HG03095 (cell line): ENCODE measurements around the gene SEC16B.
"Not testable (repeated sequence)": the region's sequence is repeated elsewhere in the genome, so short reads cannot be mapped to it uniquely, and the experiment has no call there.

Source experiments
- ATAC-seq: cut with Tn5 transposase; IDR thresholded peaks from one replicate; pipeline ENCODE4 v1.9.1; 2021; ENCODE audit warnings: moderate library complexity; ENCODE audit not compliant: unreplicated experiment

Gene SEC16B

GRCh38 chr1:177969825-177970371 lies at the start of gene SEC16B:
TSS of gene SEC16B (minus strand) at chr1:177970058. CDS start at chr1:177967981, 2,077 bp downstream.
- no peak for ATAC-seq

GRCh38 chr1:178019622-178020021 lies 49.8 kb upstream of the SEC16B start:
- no peak for ATAC-seq

- no peak for ATAC-seq
These were observed 49.4 kb upstream of the SEC16B start for GRCh38 chr1:178019208-178019607.

GRCh38 chr1:178017517-178017916 lies 47.7 kb upstream of the SEC16B start:
- no peak for ATAC-seq

GRCh38 chr1:178011864-178012503 lies 42.1 kb upstream of the SEC16B start:
- no peak for ATAC-seq

GRCh38 chr1:178011465-178011828 lies 41.6 kb upstream of the SEC16B start:
- ATAC-seq: no peak

GRCh38 chr1:178010674-178011464 lies 41.0 kb upstream of the SEC16B start:
- ATAC-seq: no peak

- ATAC-seq: no peak
These were observed 36.2 kb upstream of the SEC16B start for GRCh38 chr1:178006043-178006442.

GRCh38 chr1:178005450-178005849 lies 35.6 kb upstream of the SEC16B start:
- no peak for ATAC-seq

GRCh38 chr1:178004926-178005391 lies 35.1 kb upstream of the SEC16B start:
- ATAC-seq: no peak

- ATAC-seq: no peak
These were observed 29.1 kb upstream of the SEC16B start for GRCh38 chr1:177998696-177999631.

- no peak for ATAC-seq
These were observed 27.1 kb upstream of the SEC16B start for GRCh38 chr1:177996957-177997356.

GRCh38 chr1:177995369-177995768 lies 25.5 kb upstream of the SEC16B start:
- ATAC-seq: no peak

- not testable (repeated sequence) for ATAC-seq
These were observed 16.4 kb upstream of the SEC16B start for GRCh38 chr1:177986281-177986680.

- ATAC-seq: no peak
These were observed 14.9 kb upstream of the SEC16B start for GRCh38 chr1:177984761-177985160.

- ATAC-seq: no peak
These were observed 14.3 kb upstream of the SEC16B start for GRCh38 chr1:177984136-177984525.

- ATAC-seq: no peak
These were observed 13.8 kb upstream of the SEC16B start for GRCh38 chr1:177983482-177984135.

GRCh38 chr1:177983077-177983476 lies 13.2 kb upstream of the SEC16B start:
- no peak for ATAC-seq

- ATAC-seq: no peak
These were observed 11.3 kb upstream of the SEC16B start for GRCh38 chr1:177981200-177981599.

GRCh38 chr1:177979272-177979671 lies 9.4 kb upstream of the SEC16B start:
- no peak for ATAC-seq
